Pancreas (tissue), 10 donors: ENCODE measurements around the gene TOPAZ1. TPM values are rescaled to one million over a fixed set of nuclear protein-coding genes. Genes with fewer than 3 reads are reported as not detected.
"Not testable (repeated sequence)": the region's sequence is repeated elsewhere in the genome, so short reads cannot be mapped to it uniquely, and the experiment has no call there.

Experiments
- ATAC-seq, 4 donors: fragments of 200-7000 bp; cut with Tn5 transposase; one replicate each; pipeline versions ENCODE4 v1.8.0 to v1.9.1; 2020; ENCODE audit warnings: mild to moderate bottlenecking in 4 of 4, moderate library complexity in 4 of 4
- DNase-seq, 6 donors: peaks; one replicate each; pipeline ENCODE4 v3.0.0-alpha.2; 2020
- FAIRE-seq: peaks from 2 replicates; lab custom pipeline; 2012; peaks lifted over from hg19 to GRCh38; lab: Jason Lieb, UNC
- H3K27ac ChIP-seq, 4 donors: fragments of 200-600 bp; sonication (generic); 1 replicate in 3 of 4; 2 replicates in 1 of 4; pipeline versions ENCODE4 v1.5.0 to v1.8.0; 2020
- H3K27me3 ChIP-seq, 4 donors: fragments of 200-600 bp; one replicate each; pipeline ENCODE4 v1.8.0; 2021
- H3K36me3 ChIP-seq, 3 donors: fragments of 200-600 bp; sonication (generic) in 1 of 3; one replicate each; pipeline versions ENCODE4 v1.5.0 to v1.8.0; 2020 to 2021
- H3K4me1 ChIP-seq, 3 donors: fragments of 200-600 bp; one replicate each; pipeline ENCODE4 v1.8.0; 2021
- H3K4me3 ChIP-seq, 4 donors: fragments of 200-600 bp; sonication (generic) in 2 of 4; one replicate each; pipeline versions ENCODE4 v1.5.0 to v1.8.0; 2020 to 2021
- H3K9me3 ChIP-seq, 4 donors: fragments of 200-600 bp; one replicate each; pipeline ENCODE4 v1.8.0; 2021
- CTCF ChIP-seq, 4 donors: fragments of 200-600 bp; sonication (generic) in 3 of 4; IDR thresholded peaks; one replicate each; pipeline versions ENCODE4 v1.5.0 to v1.8.0; 2021; ENCODE audit warnings: antibody characterized with exemption in 4 of 4
- WGBS, 2 donors: extraction: QIAGEN DNeasy Blood & Tissue Kit; methylation state at CpG; one replicate each; pipeline ENCODE4 v1.1.7; 2013; 5-methylcytosine and 5-hydroxymethylcytosine counted together
- intact Hi-C, 3 donors: fragments of 100-400 bp; cut with DNase I; formaldehyde crosslinking; loops; one replicate each; pipeline versions ENCODE4 v1.11.1 to v1.14.2; 2022
- polyA plus RNA-seq, 2 donors: library from polyadenylated mRNA; stranded (reverse); fragments of 200-250 nt; gene quantifications; one replicate each; pipeline ENCODE4 v1.2.3, GENCODE V29; 2013
- total RNA-seq, 6 donors: library from RNA; stranded (reverse); fragmentation: NEBNext Ultra II Directional in 4 of 6; extraction: Animal tissue kit (Norgen Biotek cat#: 25700) in 4 of 6; gene quantifications; one replicate each; pipeline versions ENCODE4 v1.2.1 to v1.2.4, GENCODE V29; 2021 to 2023
- donor health status: healthy with polysubstance abuse.
- donor health status: DM: no; HTN: no; CAD: no; lungs with moderate emphysema.
- donor health status: DM: no; HTN: no; CAD: no.
- donor health status: control.
- donor health status: control.
- donor health status: Bipolar disorder and iron deficiency.
- donor health status: DM: yes; HTN: yes; CAD: no.
- donor health status: DM: no; HTN: no; CAD: no.
- donor health status: DM: no; HTN: no; CAD: no.
- donor health status: DM: yes; HTN: yes; CAD: no.

Gene TOPAZ1
- total and polyA plus RNA-seq, 8 donors = not detected

- Histone ChIP-seq H3K27me3 (no peaks in the 10 kb centered on the region), H3K36me3 (no peaks in the 10 kb centered on the region), H3K9me3 (no peaks in the 10 kb centered on the region), H3K4me1 (peaks cover 0 to 19% (median 9%) of the 10 kb centered on the region in 3 donors), H3K4me3 (no peak overlapping the region), H3K27ac (no peak overlapping the region)
- no peak for FAIRE-seq
- no peak for DNase-seq
- no peak for TF ChIP-seq CTCF (IDR thresholded peaks at IDR 0.05)
- ATAC-seq = no peak
- 14 to 17% methylated on average over 1 of the region's 1 CpG for WGBS, 2 donors
- intact Hi-C loops = no loop called here
Observed at GRCh38 chr3:44342176-44342790, 100.6 kb downstream of the TOPAZ1 start.

- no peak for FAIRE-seq
- intact Hi-C loops = no loop called here
- ATAC-seq = no peak
- Histone ChIP-seq H3K36me3 (no peaks in the 10 kb centered on the region), H3K27me3 (no peaks in the 10 kb centered on the region), H3K27ac (no peak overlapping the region), H3K9me3 (no peaks in the 10 kb centered on the region), H3K4me3 (no peak overlapping the region), H3K4me1 (peaks cover 0 to 19% (median 9%) of the 10 kb centered on the region in 3 donors)
- TF ChIP-seq CTCF (IDR thresholded peaks at IDR 0.05) = no peak
- no peak for DNase-seq
Observed at GRCh38 chr3:44343421-44343820, 101.7 kb downstream of the TOPAZ1 start.

- FAIRE-seq, H3K4me1 ChIP-seq, H3K4me3 ChIP-seq, intact Hi-C loops, H3K9me3 ChIP-seq, H3K36me3 ChIP-seq, H3K27ac ChIP-seq, ATAC-seq, H3K27me3 ChIP-seq, DNase-seq: not testable (repeated sequence)
- WGBS, 2 donors = 92 to 94% methylated on average over 6 of the region's 6 CpGs
Observed at GRCh38 chr3:44346590-44346989, 104.9 kb downstream of the TOPAZ1 start.

DNA sequence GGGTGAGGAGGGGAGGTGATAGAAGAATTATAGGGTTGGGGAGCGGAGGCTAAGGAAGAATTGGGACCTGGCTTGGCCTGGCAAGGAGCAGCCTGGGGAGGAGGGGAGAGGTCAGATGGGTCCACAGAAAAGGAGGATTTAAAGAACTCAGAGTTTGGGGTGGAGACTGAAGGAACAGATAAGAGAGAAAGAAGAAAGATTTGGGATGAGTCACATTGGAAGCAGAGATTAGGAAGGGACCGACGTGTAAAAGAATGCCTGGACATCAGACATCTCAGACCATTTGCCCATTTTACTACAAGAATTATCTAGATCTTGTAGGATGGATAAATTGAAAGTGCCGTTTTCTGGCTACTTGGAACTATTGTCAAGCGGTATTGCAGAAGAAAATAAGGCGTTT, 107.3 kb downstream of the TOPAZ1 start:
- no peak for FAIRE-seq

DNA sequence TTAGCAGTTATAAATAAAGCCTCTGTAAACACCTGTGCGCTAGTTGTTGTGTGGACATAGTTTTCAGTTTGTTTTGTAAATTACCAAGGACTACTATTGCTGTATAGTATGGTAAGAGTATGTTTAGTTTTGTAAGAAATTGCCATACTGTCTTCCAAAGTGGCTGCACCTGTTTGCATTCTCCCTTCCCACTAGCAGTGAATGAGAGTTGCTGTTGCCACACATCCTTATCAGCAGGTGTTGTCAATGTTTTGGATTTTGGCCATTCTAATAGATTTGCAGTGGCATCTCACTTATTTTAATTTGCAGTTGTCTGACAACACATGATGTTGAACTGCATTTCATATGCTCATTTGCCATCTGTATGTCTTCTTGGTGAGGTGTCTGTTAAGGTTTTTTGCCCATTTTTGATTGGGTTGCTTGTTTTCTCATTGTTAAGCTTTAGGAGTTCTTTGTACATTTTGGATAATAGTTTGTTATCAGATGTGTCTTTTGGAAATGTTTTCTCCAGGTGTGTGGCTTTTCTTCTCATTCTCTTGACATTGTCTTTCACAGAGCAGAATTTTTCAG, 111.8 kb downstream of the TOPAZ1 start:
- no peaks in the 10 kb centered on the region for H3K27me3 ChIP-seq
- peaks cover 0 to 7% (median 0%) of the 10 kb centered on the region in 3 donors for H3K36me3 ChIP-seq
- TF ChIP-seq CTCF (IDR thresholded peaks at IDR 0.05) = no peak
- intact Hi-C loops = no loop called here
- H3K4me1 ChIP-seq = peaks cover 0 to 12% (median 10%) of the 10 kb centered on the region in 3 donors
- no peak for DNase-seq
- 83 to 90% methylated on average over 1 of the region's 1 CpG for WGBS, 2 donors
- ATAC-seq = no peak
- no peak for FAIRE-seq
- no peak overlapping the region for H3K4me3 ChIP-seq
- no peak overlapping the region for H3K27ac ChIP-seq
- H3K9me3 ChIP-seq = no peaks in the 10 kb centered on the region

More for the DNA sequence above, 107.3 kb downstream of the TOPAZ1 start:
- H3K9me3 ChIP-seq = no peaks in the 10 kb centered on the region
- no peak for DNase-seq
- no peak overlapping the region for H3K4me3 ChIP-seq
- no peaks in the 10 kb centered on the region for H3K27me3 ChIP-seq
- no peak overlapping the region for H3K27ac ChIP-seq
- H3K36me3 ChIP-seq = no peaks in the 10 kb centered on the region
- 87 to 90% methylated on average over 6 of the region's 6 CpGs for WGBS, 2 donors
- TF ChIP-seq CTCF (IDR thresholded peaks at IDR 0.05) = no peak
- H3K4me1 ChIP-seq = no peaks in the 10 kb centered on the region
- intact Hi-C loops = no loop called here
- ATAC-seq = no peak
